HPDE6-E6E7 (cell line): Measurements from ENCODE around the gene CELF4.

Experiments used
- DNase-seq: peaks from one replicate; pipeline ENCODE4 v3.0.0; 2011; ENCODE audit warnings: missing footprints; ENCODE audit errors: extremely low spot score

Gene CELF4

GRCh38 chr18:37225279-37225678, 340.3 kb downstream of the CELF4 start:
- DNase-seq = no peak

GRCh38 chr18:37222999-37223378, 342.6 kb downstream of the CELF4 start:
- no peak for DNase-seq

GRCh38 chr18:37222354-37222998, 343.1 kb downstream of the CELF4 start:
- no peak for DNase-seq

- DNase-seq = no peak
These were observed 346.3 kb downstream of the CELF4 start for GRCh38 chr18:37219257-37219656.

GRCh38 chr18:37218022-37218590, 347.5 kb downstream of the CELF4 start:
- DNase-seq = no peak

- DNase-seq = no peak
These were observed 354.8 kb downstream of the CELF4 start for GRCh38 chr18:37210781-37211180.

- no peak for DNase-seq
These were observed 358.3 kb downstream of the CELF4 start for GRCh38 chr18:37207343-37207742.

GRCh38 chr18:37199741-37200140, 365.9 kb downstream of the CELF4 start:
- DNase-seq = no peak
